NCI-H69 (cell line): ENCODE data around the gene MVB12B.
A peak's percentile ranks its signal among the peaks of the same experiment; 100 is the strongest.

Source experiments
- DNase-seq: peaks from one replicate; lab custom pipeline; 2025; lab: John Stamatoyannopoulos, UW

The MVB12B gene

GRCh38 chr9:126430124-126430523 is 103.5 kb downstream of the MVB12B start:
- no peak for DNase-seq

GRCh38 chr9:126431077-126431742 is 104.6 kb downstream of the MVB12B start:
- no peak for DNase-seq

DNA sequence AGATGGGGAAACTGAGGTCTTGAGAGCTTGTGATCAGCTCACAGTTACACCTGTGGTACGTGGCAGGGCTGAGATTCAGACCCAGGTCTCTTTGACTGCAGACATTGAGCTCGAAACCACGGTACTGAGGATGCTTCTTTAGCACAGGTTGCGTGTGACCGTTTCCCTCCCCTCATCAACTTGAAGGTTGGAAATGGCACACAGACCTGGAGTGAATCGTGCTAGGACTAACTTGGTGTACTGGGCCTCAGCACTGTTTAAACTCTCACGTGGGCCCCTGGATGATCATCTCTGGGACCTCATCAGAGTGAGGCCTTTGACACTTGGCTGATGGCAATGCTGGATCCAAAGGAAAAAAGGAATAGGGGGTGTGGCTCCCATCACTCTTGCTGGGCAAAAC is 106.0 kb downstream of the MVB12B start:
- no peak for DNase-seq

GRCh38 chr9:126435105-126435504 is 108.5 kb downstream of the MVB12B start:
- no peak for DNase-seq

- DNase-seq: no peak
Observed at GRCh38 chr9:126435626-126436025, 109.0 kb downstream of the MVB12B start.

GRCh38 chr9:126436545-126437267 is 110.1 kb downstream of the MVB12B start:
- DNase-seq: no peak

GRCh38 chr9:126437268-126437666 is 110.6 kb downstream of the MVB12B start:
- DNase-seq: no peak

GRCh38 chr9:126437701-126438100 is 111.1 kb downstream of the MVB12B start:
- no peak for DNase-seq

GRCh38 chr9:126438741-126439401 is 112.2 kb downstream of the MVB12B start:
- DNase-seq: no peak

- DNase-seq: no peak
Observed at GRCh38 chr9:126439402-126439765, 112.8 kb downstream of the MVB12B start.

DNA sequence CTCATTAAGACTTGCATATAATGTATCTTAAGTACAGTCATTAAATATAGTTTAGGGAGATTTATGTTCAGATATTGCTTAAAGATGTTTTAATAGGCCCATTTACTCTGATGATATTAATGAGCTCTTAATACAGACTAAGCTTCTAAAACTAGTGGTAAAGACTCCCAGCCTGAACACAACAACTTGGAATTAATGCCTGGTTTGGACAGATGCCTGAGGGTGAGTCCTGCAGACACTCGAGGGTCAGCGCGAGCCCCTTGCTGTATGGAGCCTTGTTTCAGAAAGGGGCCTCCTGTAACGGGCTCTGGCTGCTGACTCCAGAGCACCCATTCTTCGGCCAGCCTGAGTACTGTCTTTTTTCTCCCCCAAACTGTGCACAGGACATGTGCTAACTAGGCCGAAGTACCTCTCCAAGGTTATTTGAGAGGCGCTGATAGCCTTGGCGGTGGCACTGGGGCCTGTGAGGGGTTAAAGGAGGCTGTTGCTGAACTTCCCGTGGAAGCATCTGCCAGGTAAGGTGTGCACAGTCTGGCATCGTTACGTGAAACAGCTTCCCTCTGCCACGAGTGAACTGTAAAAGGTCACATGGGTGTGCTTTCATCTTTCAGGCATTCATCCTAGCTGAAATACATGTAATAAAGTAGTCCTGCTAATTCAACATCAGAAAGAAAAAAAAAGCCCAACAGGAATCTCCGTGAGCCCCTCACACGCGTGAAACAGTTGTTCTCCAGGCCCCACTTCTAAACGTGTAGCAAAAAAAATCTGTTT is 113.4 kb downstream of the MVB12B start:
- DNase-seq: no peak

DNA sequence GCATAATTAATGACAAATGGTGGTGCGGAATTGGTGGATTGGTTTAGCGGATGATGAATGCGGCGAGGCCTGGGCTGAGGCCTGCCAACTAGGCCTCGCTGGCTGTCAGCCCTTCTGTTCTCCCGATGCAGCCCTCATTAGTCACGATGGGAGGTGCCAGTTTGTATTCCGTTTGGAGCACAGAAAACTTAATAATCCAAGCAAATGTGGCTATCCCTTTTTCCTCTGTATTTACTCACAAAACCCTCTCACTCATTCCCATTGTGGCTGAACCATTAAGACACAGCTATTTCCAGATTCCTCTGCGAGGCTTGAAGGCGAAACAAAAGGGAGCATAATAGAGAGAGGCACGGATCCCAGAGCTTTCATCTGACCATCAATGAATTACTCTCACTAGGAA is 114.3 kb downstream of the MVB12B start:
- no peak for DNase-seq

DNA sequence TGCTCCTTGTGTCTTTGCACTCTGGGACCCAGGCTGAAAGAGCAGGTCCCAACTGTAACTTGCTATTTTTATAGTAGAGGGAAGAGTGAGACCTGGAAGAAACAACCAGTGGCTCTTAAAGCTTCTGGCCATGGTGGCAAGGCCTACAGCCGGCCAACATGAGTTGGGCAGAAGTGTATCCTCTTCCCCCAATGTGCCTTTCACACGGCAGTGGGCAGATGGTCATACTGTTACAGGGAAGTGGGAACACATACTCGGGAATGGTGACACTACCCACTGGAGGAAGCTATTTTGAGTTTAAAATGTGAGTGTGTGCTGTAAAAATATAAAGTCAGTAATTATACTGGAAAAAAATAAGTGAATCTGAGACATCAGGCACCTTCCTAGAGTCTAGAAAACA is 116.0 kb downstream of the MVB12B start:
- no peak for DNase-seq

DNA sequence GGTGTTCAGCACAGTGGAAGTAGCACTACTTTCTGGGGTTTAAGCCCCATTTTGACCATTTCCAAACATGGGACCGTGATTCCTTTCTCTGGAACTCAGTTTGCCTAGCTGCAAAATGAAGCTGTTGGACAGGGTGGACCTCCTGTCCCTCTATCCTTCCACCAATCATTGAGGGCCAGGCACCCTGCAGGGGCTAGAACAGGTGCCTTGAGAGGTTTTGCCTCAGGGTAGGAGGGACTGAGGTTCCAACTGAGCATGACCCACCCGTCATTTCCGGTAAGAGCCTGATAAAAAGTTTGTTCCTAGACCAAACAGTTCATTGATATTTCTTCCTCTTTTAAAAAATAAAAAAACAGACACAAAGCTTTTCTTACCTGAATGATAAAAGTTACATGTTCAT is 116.5 kb downstream of the MVB12B start:
- DNase-seq: peak; percentile 34

DNA sequence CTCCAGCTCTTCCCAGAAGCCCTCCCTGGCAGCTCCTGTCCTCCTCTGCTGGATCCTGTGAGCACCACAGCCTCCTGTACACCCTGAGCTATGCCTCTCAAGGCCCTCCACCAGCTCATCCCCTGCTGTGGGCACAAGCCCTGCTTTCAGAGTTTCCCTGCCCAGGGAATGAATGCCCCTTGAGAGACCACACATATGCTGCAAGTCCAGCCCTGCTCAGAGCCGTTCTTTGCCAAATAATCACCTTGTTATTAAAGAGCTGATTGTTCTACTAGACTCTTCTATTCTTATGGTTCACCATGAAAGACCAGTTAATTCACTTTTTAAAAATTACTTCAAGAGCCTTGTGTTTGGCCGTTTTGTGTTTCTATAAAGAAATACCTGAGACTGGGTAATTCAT is 121.5 kb downstream of the MVB12B start:
- DNase-seq: no peak

GRCh38 chr9:126448865-126449577 is 122.4 kb downstream of the MVB12B start:
- DNase-seq: peak; percentile 40

- DNase-seq: peak; percentile 42
Observed at GRCh38 chr9:126449725-126450667, 123.4 kb downstream of the MVB12B start.

DNA sequence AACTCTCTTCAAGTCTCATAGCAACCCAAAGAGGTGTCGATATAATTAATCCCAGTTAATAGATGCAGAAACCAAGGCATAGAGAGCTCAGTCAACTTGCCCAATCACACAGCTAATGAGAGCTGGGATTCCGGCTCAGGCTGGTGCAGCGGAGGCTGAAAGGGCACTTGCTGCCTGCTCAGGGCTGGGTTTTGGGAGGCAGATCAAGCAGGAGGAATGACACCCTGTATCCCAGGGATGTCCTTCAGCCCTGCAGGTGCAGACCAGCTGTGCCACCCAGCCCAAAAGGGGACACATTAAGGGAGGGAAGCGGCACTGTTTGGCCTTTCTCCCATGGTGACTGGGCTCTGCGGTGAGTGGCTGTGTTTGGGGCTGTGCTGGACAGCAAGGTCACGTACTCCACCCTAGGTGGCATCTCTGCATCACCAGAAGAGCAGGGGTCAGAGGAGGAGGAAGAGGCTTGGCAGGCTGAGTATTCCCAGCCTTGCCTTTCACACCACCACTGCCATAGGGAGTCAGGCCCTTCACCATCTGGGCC is 124.1 kb downstream of the MVB12B start:
- no peak for DNase-seq

- DNase-seq: no peak
Observed at GRCh38 chr9:126451316-126451885, 124.8 kb downstream of the MVB12B start.

- no peak for DNase-seq
Observed at GRCh38 chr9:126452106-126452505, 125.5 kb downstream of the MVB12B start.
